Cardiac muscle cell (in vitro differentiated cells and primary cell): ENCODE measurements around the gene XAGE2. TPM values are rescaled to one million over a fixed set of nuclear protein-coding genes. Genes with fewer than 3 reads are reported as not detected.

Experiments
- DNase-seq, 2 donors: peaks; one replicate each; pipeline versions ENCODE4 v3.0.0 to v3.0.0-alpha.2; 2010 to 2017; ENCODE audit warnings: low read depth in 1 of 2, low spot score in 1 of 2
- H3K27ac ChIP-seq: fragments of 200-600 bp; sonication (generic); 2 replicates; pipeline ENCODE4 v1.5.1; 2016
- H3K27me3 ChIP-seq: fragments of 200-600 bp; sonication (generic); 2 replicates; pipeline ENCODE4 v1.6.0; 2016; ENCODE audit warnings: control low read depth
- H3K36me3 ChIP-seq: fragments of 200-600 bp; sonication (generic); 2 replicates; pipeline ENCODE4 v1.5.1; 2016; ENCODE audit warnings: control low read depth
- H3K4me1 ChIP-seq: fragments of 200-600 bp; sonication (generic); 2 replicates; pipeline ENCODE4 v1.8.1; 2017; ENCODE audit warnings: low read depth, mild to moderate bottlenecking, mixed run types
- H3K4me3 ChIP-seq: fragments of 200-600 bp; sonication (generic); 2 replicates; pipeline ENCODE4 v1.5.1; 2016; ENCODE audit warnings: mild to moderate bottlenecking
- H3K9me3 ChIP-seq: fragments of 200-600 bp; sonication (generic); 2 replicates; pipeline ENCODE4 v1.5.1; 2017; ENCODE audit warnings: low read depth, mild to moderate bottlenecking, control low read depth
- CTCF ChIP-seq: IDR thresholded peaks from 2 replicates; pipeline ENCODE4 v1.5.1; 2012; ENCODE audit warnings: low read depth, mild to moderate bottlenecking, low read length
- polyA plus RNA-seq: library from polyadenylated mRNA; unstranded; fragments of >200 nt; fragmentation: Nextera tagmentation; extraction: Ambion mirVana; gene quantifications from 2 replicates; pipeline ENCODE4 v1.2.1, GENCODE V29; 2016
- total RNA-seq: library from RNA; depleted of rRNA; stranded (reverse); fragments of >200 nt; gene quantifications from 2 replicates; pipeline ENCODE4 v1.2.3, GENCODE V29; 2016

The XAGE2 gene
- total and polyA plus RNA-seq, 2 experiments from 2014 or later: not detected

DNA sequence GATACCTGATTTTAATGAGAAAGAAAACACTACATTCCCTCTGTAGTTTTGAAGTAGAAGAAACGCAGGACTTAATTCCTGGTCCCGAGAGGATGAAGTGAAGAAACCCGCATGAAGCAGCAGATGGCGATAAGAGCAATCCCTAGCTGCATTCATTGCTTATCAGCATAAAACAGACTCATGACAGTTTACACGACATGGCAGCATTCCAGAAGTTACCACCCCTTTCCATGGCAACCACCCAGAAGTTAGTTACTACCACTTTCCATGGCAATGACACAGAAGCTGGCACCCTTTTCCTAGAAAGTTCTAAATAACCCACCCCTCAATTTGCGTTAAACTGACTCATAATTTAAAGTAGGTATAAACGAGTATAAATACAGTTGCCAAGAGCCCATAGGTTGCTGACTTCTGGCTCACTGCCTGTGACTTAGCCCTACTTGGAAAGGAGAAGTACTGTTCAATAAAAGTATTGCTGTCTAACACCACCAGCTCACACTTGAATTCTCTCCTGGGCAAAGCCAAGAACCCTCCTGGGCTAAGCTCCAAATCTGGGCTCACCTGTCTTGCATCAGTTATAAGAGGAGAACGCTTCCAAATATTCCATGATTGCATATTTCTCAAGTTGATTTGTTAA, 5.5 kb upstream of the XAGE2 start:
- peak in 1 of 2 donors; percentile 10 for DNase-seq
- H3K27me3 ChIP-seq: no peaks in the 10 kb centered on the region
- H3K27ac ChIP-seq: no peak overlapping the region
- H3K4me1 ChIP-seq: no peaks in the 10 kb centered on the region
- TF ChIP-seq CTCF: no peak
- H3K4me3 ChIP-seq: no peak overlapping the region
- H3K9me3 ChIP-seq: no peaks in the 10 kb centered on the region
- H3K36me3 ChIP-seq: no peaks in the 10 kb centered on the region

GRCh38 chrX:52378870-52379269, 10.0 kb downstream of the XAGE2 start:
- Histone ChIP-seq H3K4me1 (no peaks in the 10 kb centered on the region), H3K4me3 (no peak overlapping the region), H3K27me3 (no peaks in the 10 kb centered on the region), H3K36me3 (no peaks in the 10 kb centered on the region), H3K9me3 (no peaks in the 10 kb centered on the region), H3K27ac (no peak overlapping the region)
- no peak for TF ChIP-seq CTCF
- no peak for DNase-seq

- no peak overlapping the region for H3K4me3 ChIP-seq
- no peak for DNase-seq
- no peaks in the 10 kb centered on the region for H3K36me3 ChIP-seq
These were observed 12.2 kb downstream of the XAGE2 start for GRCh38 chrX:52380993-52381392.

GRCh38 chrX:52410439-52411394, 41.9 kb downstream of the XAGE2 start:
- Histone ChIP-seq H3K27ac (no peak overlapping the region), H3K27me3 (no peaks in the 10 kb centered on the region), H3K4me1 (no peaks in the 10 kb centered on the region), H3K36me3 (no peaks in the 10 kb centered on the region), H3K4me3 (no peak overlapping the region), H3K9me3 (no peaks in the 10 kb centered on the region)
- DNase-seq: no peak
- no peak for TF ChIP-seq CTCF

More at GRCh38 chrX:52380993-52381392, 12.2 kb downstream of the XAGE2 start:
- Histone ChIP-seq H3K27me3 (no peaks in the 10 kb centered on the region), H3K27ac (no peak overlapping the region), H3K4me1 (no peaks in the 10 kb centered on the region), H3K9me3 (no peaks in the 10 kb centered on the region)
- TF ChIP-seq CTCF: no peak

GRCh38 chrX:52415304-52415703, 46.5 kb downstream of the XAGE2 start:
- no peak for DNase-seq
- H3K4me3 ChIP-seq: no peak overlapping the region
- TF ChIP-seq CTCF: no peak
- H3K36me3 ChIP-seq: no peaks in the 10 kb centered on the region
- no peaks in the 10 kb centered on the region for H3K4me1 ChIP-seq
- no peaks in the 10 kb centered on the region for H3K9me3 ChIP-seq
- H3K27ac ChIP-seq: no peak overlapping the region
- no peaks in the 10 kb centered on the region for H3K27me3 ChIP-seq
